ENCODE data around the gene HAPLN1.

GRCh38 chr5:83608122-83608521 lies 112.5 kb downstream of the HAPLN1 start:
- TF ChIP-seq CTCF (IDR thresholded peaks at IDR 0.05; ENCODE audit: borderline replicate concordance, extremely low read depth, low read length, poor library complexity, severe bottlenecking) (peak; percentile 62), EZH2 (IDR thresholded peaks at IDR 0.05; ENCODE audit: borderline replicate concordance, low read depth, low read length, severe bottlenecking) (no peak)
